Measurements from ENCODE around the gene MRPS9. TPM values are rescaled to one million over a fixed set of nuclear protein-coding genes. Genes with fewer than 3 reads are reported as not detected.

MRPS9 gene
- total RNA-seq, 1 experiment from 2014 or later, result 68.6 TPM

DNA sequence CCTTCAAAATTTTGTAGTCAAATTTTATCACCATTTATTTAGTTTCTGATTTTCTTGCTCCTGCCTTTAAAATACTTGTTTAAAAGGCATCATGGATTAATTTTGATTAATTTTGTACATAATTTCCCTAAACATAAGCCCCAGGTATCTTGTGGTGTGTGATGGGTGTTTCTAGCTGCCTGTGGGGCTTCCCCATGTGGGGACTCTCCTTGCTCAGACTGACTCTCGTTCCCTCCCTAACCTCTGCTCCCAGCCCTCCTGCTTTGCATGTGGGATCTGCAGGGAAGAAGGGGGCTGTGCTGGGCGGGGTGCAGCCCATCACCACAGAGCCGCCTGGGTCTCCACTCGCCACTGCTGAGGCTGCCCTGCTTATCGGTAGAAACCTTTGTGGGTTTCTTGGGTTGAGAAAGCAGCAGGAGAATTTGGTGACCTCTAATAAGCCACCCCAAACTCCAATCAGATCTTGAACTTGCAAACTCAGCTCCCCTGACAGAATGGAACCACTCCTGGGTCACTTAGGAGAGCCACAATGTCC lies 72.5 kb downstream of the MRPS9 start:
- Histone ChIP-seq H3K27me3 (replicated peaks; ENCODE audit: control insufficient read depth, insufficient read depth, low read length) (no peaks in the 10 kb centered on the region), H3K4me1 (peaks cover 8% of the 10 kb centered on the region), H3K4me3 (ENCODE audit: low read depth, low read length) (no peak overlapping the region), H3K36me3 (ENCODE audit: control insufficient read depth, insufficient read depth, low read length) (no peaks in the 10 kb centered on the region), H3K9me3 (no peaks in the 10 kb centered on the region)
- DNase-seq, result no peak
- H3K4me3 Mint-ChIP-seq (ENCODE audit: unreplicated experiment), result no peak overlapping the region
- H3K27me3 Mint-ChIP-seq (ENCODE audit: insufficient read depth, unreplicated experiment), result no peaks in the 10 kb centered on the region
- intact Hi-C loops (cut with micrococcal nuclease; ENCODE audit: unreplicated experiment), result loop anchor here (10.0 kb wide), 1 partner anchor 414 kb away; no protein-coding TSS in a partner anchor
- no peaks in the 10 kb centered on the region for H3K9me3 Mint-ChIP-seq (ENCODE audit: unreplicated experiment)
- peaks cover 17% of the 10 kb centered on the region for H3K4me1 Mint-ChIP-seq (ENCODE audit: low read depth, unreplicated experiment)
- no peak for TF ChIP-seq CTCF (IDR thresholded peaks at IDR 0.05; ENCODE audit: insufficient read depth in 1 of 2, low read depth in 1 of 2, low read length in 1 of 2, severe bottlenecking in 1 of 2, unreplicated experiment in 1 of 2)
- CTCF ChIA-PET, result no interaction called here
- no peaks in the 10 kb centered on the region for H3K36me3 Mint-ChIP-seq (ENCODE audit: insufficient read depth, unreplicated experiment)
- H3K27ac Mint-ChIP-seq (ENCODE audit: unreplicated experiment), result no peak overlapping the region
- POLR2A ChIA-PET, result no interaction called here
- BruUV-seq (replicated peaks), result no TSS peak

DNA sequence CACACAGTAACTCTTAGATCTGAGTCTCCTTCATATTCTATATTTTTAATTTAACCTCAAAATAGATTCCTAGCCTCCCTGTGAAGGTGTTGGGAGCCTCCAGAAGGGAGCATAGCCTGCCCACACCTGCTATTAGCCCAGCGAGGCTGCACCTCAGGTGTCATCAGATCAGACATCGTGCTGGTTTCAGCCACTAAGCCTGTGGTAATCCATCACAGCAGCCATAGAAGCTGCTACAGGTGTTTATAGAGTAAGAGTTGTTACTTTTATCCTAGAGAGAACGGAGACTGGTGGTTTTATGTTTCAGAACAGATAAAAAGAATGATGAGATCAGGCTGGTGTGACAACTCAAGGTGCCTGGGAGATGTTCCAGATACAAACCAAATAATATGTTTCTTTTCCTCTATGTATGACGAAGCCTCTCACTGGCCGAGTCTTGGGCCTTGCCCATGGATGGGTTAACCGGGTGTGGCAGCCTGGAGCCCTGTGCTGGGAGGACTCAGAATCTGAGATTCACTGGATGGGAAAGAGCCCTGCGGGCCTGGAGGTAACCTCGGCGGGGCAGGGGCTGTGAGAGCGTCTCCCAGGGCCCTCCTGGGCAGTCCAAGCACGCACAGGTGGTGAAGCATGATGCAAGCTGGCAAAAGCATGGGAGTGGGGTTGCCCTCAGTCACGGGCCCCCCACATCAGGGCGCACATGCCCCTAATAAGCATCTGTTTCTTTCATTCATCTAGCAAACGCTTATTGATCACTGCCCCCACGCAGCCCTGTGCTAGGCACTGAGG lies 73.7 kb downstream of the MRPS9 start:
- no peak for DNase-seq
- intact Hi-C loops (cut with micrococcal nuclease; ENCODE audit: unreplicated experiment), result loop anchor here (10.0 kb wide), 1 partner anchor 413 kb away; no protein-coding TSS in a partner anchor
- ChIA-PET CTCF (interaction anchor here (1.0 kb wide), 1 partner anchor 127 kb away, joined by 8 read pairs; no protein-coding TSS in a partner anchor), POLR2A (interaction anchor here (0.5 kb wide), 1 partner anchor 609 kb away, joined by 6 read pairs; no protein-coding TSS in a partner anchor)
- Histone ChIP-seq H3K36me3 (ENCODE audit: control insufficient read depth, insufficient read depth, low read length) (no peaks in the 10 kb centered on the region), H3K27me3 (replicated peaks; ENCODE audit: control insufficient read depth, insufficient read depth, low read length) (no peaks in the 10 kb centered on the region), H3K4me3 (ENCODE audit: low read depth, low read length) (no peak overlapping the region), H3K9me3 (no peaks in the 10 kb centered on the region), H3K4me1 (peaks cover 8% of the 10 kb centered on the region)
- H3K4me3 Mint-ChIP-seq (ENCODE audit: unreplicated experiment), result no peak overlapping the region
- H3K9me3 Mint-ChIP-seq (ENCODE audit: unreplicated experiment), result no peaks in the 10 kb centered on the region
- H3K27me3 Mint-ChIP-seq (ENCODE audit: insufficient read depth, unreplicated experiment), result no peaks in the 10 kb centered on the region
- H3K27ac Mint-ChIP-seq (ENCODE audit: unreplicated experiment), result no peak overlapping the region
- H3K4me1 Mint-ChIP-seq (ENCODE audit: low read depth, unreplicated experiment), result peaks cover 14% of the 10 kb centered on the region
- no peaks in the 10 kb centered on the region for H3K36me3 Mint-ChIP-seq (ENCODE audit: insufficient read depth, unreplicated experiment)
- no peak for TF ChIP-seq CTCF (IDR thresholded peaks at IDR 0.05; ENCODE audit: insufficient read depth in 1 of 2, low read depth in 1 of 2, low read length in 1 of 2, severe bottlenecking in 1 of 2, unreplicated experiment in 1 of 2)
- no TSS peak for BruUV-seq (replicated peaks)

DNA sequence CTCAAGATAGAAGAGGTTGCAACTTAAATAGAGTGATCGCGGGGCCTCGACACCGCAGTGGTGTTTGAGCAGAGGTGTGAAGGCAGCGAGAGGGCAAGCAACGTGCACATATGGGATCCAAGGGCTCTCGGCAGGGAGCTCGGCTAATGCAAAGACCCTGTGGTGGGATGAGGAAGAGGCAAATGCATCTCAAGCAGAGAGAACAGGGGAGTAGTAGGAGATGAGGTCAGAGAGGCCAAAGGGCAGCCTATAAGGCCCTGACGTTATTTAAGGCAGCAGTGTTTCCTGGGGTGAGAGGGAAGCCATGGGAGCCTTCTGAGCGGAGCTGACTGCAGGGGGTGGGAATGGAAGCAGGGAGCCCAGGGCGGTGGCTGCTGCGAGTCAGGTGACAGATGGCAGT lies 74.5 kb downstream of the MRPS9 start:
- H3K9me3 Mint-ChIP-seq (ENCODE audit: unreplicated experiment), result no peaks in the 10 kb centered on the region
- H3K4me1 ChIP-seq, result peaks cover 8% of the 10 kb centered on the region
- no peak overlapping the region for H3K4me3 Mint-ChIP-seq (ENCODE audit: unreplicated experiment)
- H3K36me3 ChIP-seq (ENCODE audit: control insufficient read depth, insufficient read depth, low read length), result no peaks in the 10 kb centered on the region
- H3K27me3 ChIP-seq (replicated peaks; ENCODE audit: control insufficient read depth, insufficient read depth, low read length), result no peaks in the 10 kb centered on the region
- POLR2A ChIA-PET, result no interaction called here
- TF ChIP-seq CTCF (IDR thresholded peaks at IDR 0.05; ENCODE audit: insufficient read depth in 1 of 2, low read depth in 1 of 2, low read length in 1 of 2, severe bottlenecking in 1 of 2, unreplicated experiment in 1 of 2), result no peak
- H3K36me3 Mint-ChIP-seq (ENCODE audit: insufficient read depth, unreplicated experiment), result no peaks in the 10 kb centered on the region
- H3K27ac Mint-ChIP-seq (ENCODE audit: unreplicated experiment), result no peak overlapping the region
- H3K27me3 Mint-ChIP-seq (ENCODE audit: insufficient read depth, unreplicated experiment), result no peaks in the 10 kb centered on the region
- BruUV-seq (replicated peaks), result no TSS peak
- H3K4me1 Mint-ChIP-seq (ENCODE audit: low read depth, unreplicated experiment), result peaks cover 6% of the 10 kb centered on the region
- no peaks in the 10 kb centered on the region for H3K9me3 ChIP-seq
- CTCF ChIA-PET, result interaction anchor here (1.0 kb wide), 1 partner anchor 126 kb away, joined by 8 read pairs; no protein-coding TSS in a partner anchor
- intact Hi-C loops (cut with micrococcal nuclease; ENCODE audit: unreplicated experiment), result loop anchor here (10.0 kb wide), 1 partner anchor 412 kb away; no protein-coding TSS in a partner anchor
- DNase-seq, result no peak
- H3K4me3 ChIP-seq (ENCODE audit: low read depth, low read length), result no peak overlapping the region
